Tibial artery (tissue), 4 donors: ENCODE results near the gene UAP1L1.

Source experiments
- DNase-seq, 2 donors: peaks; one replicate each; pipeline ENCODE4 v3.0.0-alpha.2; 2019
- H3K27ac ChIP-seq, 2 donors: fragments of 200-600 bp; sonication (generic) in 1 of 2; 1 replicate in 1 of 2; 2 replicates in 1 of 2; pipeline ENCODE4 v1.5.1; 2018 to 2019; ENCODE audit warnings: mild to moderate bottlenecking in 1 of 2
- H3K27me3 ChIP-seq, 2 donors: fragments of 200-600 bp; sonication (generic) in 1 of 2; one replicate each; pipeline versions ENCODE4 v1.5.1 to v1.6.0; 2016 to 2019
- H3K36me3 ChIP-seq, 3 donors: fragments of 200-600 bp; sonication (generic) in 2 of 3; one replicate each; pipeline ENCODE4 v1.5.1; 2016 to 2019; ENCODE audit warnings: mild to moderate bottlenecking in 2 of 3
- H3K4me1 ChIP-seq, 4 donors: fragments of 200-600 bp; sonication (generic) in 2 of 4; 1 replicate in 3 of 4; 2 replicates in 1 of 4; pipeline ENCODE4 v1.5.1; 2016 to 2019
- H3K4me3 ChIP-seq, 2 donors: fragments of 200-600 bp; sonication (generic) in 1 of 2; 1 replicate in 1 of 2; 2 replicates in 1 of 2; pipeline ENCODE4 v1.5.1; 2018 to 2019; ENCODE audit warnings: mild to moderate bottlenecking in 2 of 2
- H3K9me3 ChIP-seq, 3 donors: fragments of 200-600 bp; sonication (generic) in 1 of 3; one replicate each; pipeline ENCODE4 v1.5.1; 2016 to 2019
- CTCF ChIP-seq, 2 experiments: fragments of 200-600 bp in 1 of 2; fragments of 450-650 bp in 1 of 2; IDR thresholded peaks; one replicate each; pipeline ENCODE4 v1.5.1; 2017 to 2019; ENCODE audit warnings: antibody characterized with exemption in 2 of 2, mild to moderate bottlenecking in 1 of 2, moderate library complexity in 1 of 2
- intact Hi-C: fragments of 100-400 bp; cut with DNase I; formaldehyde crosslinking; loops from one replicate; pipeline ENCODE4 v1.15.0; 2023; ENCODE audit warnings: low total_unique reads

Gene UAP1L1

DNA sequence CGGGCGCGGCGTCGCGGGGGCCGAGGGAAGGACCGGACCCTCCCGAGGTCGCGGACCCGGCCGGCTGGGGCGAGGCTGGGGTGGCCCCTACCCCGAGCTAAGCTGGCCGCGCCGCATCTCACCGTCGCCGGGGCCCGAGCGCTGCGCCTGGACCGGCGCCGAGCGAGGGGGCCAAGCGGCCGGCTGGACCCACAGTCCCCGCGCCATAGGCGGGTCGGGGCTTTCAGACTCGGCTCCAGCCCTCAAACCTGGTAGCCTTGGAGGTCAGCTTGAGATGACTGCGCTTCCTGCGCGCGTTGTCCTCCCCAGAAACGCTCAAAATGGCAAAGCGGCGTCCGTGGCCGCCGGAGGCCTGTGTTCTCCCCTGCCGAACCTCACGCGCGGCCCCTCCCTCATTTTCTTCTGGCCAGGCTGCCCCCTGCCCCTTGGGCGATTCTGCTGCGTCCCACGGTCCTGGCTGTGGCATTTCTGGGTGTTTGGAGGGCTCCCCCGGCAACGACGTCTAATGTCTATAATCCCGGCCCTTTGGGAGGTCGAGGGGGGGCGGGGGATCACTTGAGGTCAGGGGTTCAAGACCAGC, 52.9 kb downstream of the UAP1L1 start:
- no peak for TF ChIP-seq CTCF (IDR thresholded peaks at IDR 0.05)
- peak overlapping the region; percentile 51 to 60 for H3K4me3 ChIP-seq
- peaks cover 0 to 32% (median 19%) of the 10 kb centered on the region in 4 donors for H3K4me1 ChIP-seq
- DNase-seq = no peak
- no peak overlapping the region for H3K27ac ChIP-seq
- H3K9me3 ChIP-seq = peaks cover 0 to 9% (median 8%) of the 10 kb centered on the region in 3 donors
- intact Hi-C loops = no loop called here
- H3K36me3 ChIP-seq = no peaks in the 10 kb centered on the region
- H3K27me3 ChIP-seq = peaks cover 0 to 55% of the 10 kb centered on the region in 2 donors
